Thyroid gland (tissue), 4 donors: ENCODE results near the gene ALKBH5. TPM values are rescaled to one million over a fixed set of nuclear protein-coding genes. Genes with fewer than 3 reads are reported as not detected.

Experiments
- DNase-seq, 2 donors: peaks; one replicate each; pipeline ENCODE4 v3.0.0-alpha.2; 2019
- H3K27ac ChIP-seq, 3 donors: fragments of 200-600 bp; sonication (generic); 1 replicate in 2 of 3; 2 replicates in 1 of 3; pipeline ENCODE4 v1.5.1; 2016 to 2019; ENCODE audit warnings: mild to moderate bottlenecking in 1 of 3, moderate library complexity in 1 of 3
- H3K27me3 ChIP-seq: fragments of 200-600 bp; sonication (generic); one replicate; pipeline ENCODE4 v1.5.1; 2019
- H3K36me3 ChIP-seq, 2 donors: fragments of 200-600 bp; sonication (generic); one replicate each; pipeline ENCODE4 v1.5.1; 2016 to 2019
- H3K4me1 ChIP-seq, 2 donors: fragments of 200-600 bp; sonication (generic); one replicate each; pipeline ENCODE4 v1.5.1; 2017 to 2019
- H3K4me3 ChIP-seq, 3 donors: fragments of 200-600 bp; sonication (generic); replicated peaks in 1 of 3; 1 replicate in 2 of 3; 2 replicates in 1 of 3; pipeline ENCODE4 v1.5.1; 2016; ENCODE audit warnings: mild to moderate bottlenecking in 1 of 3
- H3K9me3 ChIP-seq: fragments of 200-600 bp; sonication (generic); one replicate; pipeline ENCODE4 v1.5.1; 2017
- POLR2A ChIP-seq, 2 donors: fragments of 450-650 bp; IDR thresholded peaks; one replicate each; pipeline ENCODE4 v1.6.1; 2017; ENCODE audit warnings: antibody characterized with exemption in 2 of 2, mild to moderate bottlenecking in 2 of 2, moderate library complexity in 1 of 2
- WGBS, 2 donors: methylation state at CpG; one replicate each; pipeline ENCODE4 v1.1.5; 2017; 5-methylcytosine and 5-hydroxymethylcytosine counted together
- intact Hi-C: fragments of 100-400 bp; cut with DNase I; formaldehyde crosslinking; loops from one replicate; pipeline ENCODE4 v1.15.1; 2023
- total RNA-seq, 4 donors: library from RNA; depleted of rRNA; stranded (reverse); fragments of >200 nt; gene quantifications; one replicate each; pipeline ENCODE4 v1.2.3, GENCODE V29; 2016
- TF ChIP-seq, protein P1 (sequence below), 6 experiments: fragments of 200-600 bp in 3 of 6; fragments of 450-650 bp in 3 of 6; sonication (generic) in 3 of 6; IDR thresholded peaks; one replicate each; pipeline ENCODE4 v1.5.1; 2016 to 2019; ENCODE audit warnings: antibody characterized with exemption in 6 of 6, mild to moderate bottlenecking in 2 of 6, inconsistent platforms in 1 of 6, moderate library complexity in 1 of 6

ALKBH5 gene
- total RNA-seq, 4 donors from 2014 or later = 123 to 169 (median 159) TPM

DNA sequence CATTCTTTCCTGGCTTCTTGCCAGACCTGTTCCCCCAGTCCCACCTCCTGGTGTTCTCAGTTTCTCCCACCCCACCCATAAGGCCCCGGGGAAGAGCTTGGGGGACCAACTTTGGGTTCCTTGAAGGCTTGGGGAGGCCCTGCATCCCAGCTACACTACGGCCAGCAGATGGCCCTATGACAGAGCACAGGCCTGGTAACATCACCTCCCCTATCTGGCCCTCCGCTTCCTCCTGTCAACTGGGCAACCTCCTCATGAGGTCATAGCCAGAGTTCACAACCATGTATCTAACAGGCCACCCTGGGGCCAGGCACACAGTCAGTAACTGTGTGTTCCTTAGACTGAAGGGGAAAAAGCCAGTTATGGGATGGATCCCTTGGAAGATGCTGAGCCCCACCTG, 43.7 kb upstream of the ALKBH5 start:
- 54 to 65% methylated on average over 3 of the region's 3 CpGs for WGBS, 2 donors
- Histone ChIP-seq H3K27ac (no peak overlapping the region), H3K9me3 (no peaks in the 10 kb centered on the region), H3K27me3 (no peaks in the 10 kb centered on the region), H3K4me1 (no peaks in the 10 kb centered on the region), H3K4me3 (no peak overlapping the region), H3K36me3 (no peaks in the 10 kb centered on the region)
- intact Hi-C loops = loop anchor here (10.0 kb wide), 1 partner anchor 75 kb away; no protein-coding TSS in a partner anchor
- DNase-seq = no peak
- no peak for TF ChIP-seq POLR2A (IDR thresholded peaks at IDR 0.05)
- TF ChIP-seq, protein P1, sequence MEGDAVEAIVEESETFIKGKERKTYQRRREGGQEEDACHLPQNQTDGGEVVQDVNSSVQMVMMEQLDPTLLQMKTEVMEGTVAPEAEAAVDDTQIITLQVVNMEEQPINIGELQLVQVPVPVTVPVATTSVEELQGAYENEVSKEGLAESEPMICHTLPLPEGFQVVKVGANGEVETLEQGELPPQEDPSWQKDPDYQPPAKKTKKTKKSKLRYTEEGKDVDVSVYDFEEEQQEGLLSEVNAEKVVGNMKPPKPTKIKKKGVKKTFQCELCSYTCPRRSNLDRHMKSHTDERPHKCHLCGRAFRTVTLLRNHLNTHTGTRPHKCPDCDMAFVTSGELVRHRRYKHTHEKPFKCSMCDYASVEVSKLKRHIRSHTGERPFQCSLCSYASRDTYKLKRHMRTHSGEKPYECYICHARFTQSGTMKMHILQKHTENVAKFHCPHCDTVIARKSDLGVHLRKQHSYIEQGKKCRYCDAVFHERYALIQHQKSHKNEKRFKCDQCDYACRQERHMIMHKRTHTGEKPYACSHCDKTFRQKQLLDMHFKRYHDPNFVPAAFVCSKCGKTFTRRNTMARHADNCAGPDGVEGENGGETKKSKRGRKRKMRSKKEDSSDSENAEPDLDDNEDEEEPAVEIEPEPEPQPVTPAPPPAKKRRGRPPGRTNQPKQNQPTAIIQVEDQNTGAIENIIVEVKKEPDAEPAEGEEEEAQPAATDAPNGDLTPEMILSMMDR (IDR thresholded peaks at IDR 0.05) = no peak

DNA sequence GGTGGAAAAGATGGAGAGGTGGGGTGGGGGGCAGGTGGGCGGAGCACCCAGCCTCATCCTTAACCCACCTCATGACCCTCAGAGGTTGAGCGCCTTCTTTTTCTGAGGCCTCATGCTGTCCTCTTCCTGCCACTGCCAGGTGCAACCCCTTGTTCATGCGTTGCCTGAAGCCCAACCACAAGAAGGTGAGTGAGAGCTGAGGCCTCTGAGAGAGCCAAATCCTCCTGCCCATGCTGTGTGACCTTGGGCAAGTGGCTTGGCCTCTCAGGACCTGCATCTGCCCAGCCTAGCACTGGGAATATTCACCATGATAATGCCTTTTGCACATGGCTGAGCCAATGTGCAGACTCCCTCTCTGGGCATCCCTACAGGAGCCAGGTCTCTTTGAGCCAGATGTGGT, 43.0 kb upstream of the ALKBH5 start:
- 83 to 85% methylated on average over 2 to 3 of the region's 3 CpGs for WGBS, 2 donors
- Histone ChIP-seq H3K36me3 (no peaks in the 10 kb centered on the region), H3K4me1 (no peaks in the 10 kb centered on the region), H3K4me3 (no peak overlapping the region), H3K9me3 (no peaks in the 10 kb centered on the region), H3K27me3 (no peaks in the 10 kb centered on the region), H3K27ac (no peak overlapping the region)
- no peak for DNase-seq
- TF ChIP-seq, protein P1 (IDR thresholded peaks at IDR 0.05) = no peak
- no peak for TF ChIP-seq POLR2A (IDR thresholded peaks at IDR 0.05)
- intact Hi-C loops = loop anchor here (10.0 kb wide), 1 partner anchor 74 kb away; no protein-coding TSS in a partner anchor

DNA sequence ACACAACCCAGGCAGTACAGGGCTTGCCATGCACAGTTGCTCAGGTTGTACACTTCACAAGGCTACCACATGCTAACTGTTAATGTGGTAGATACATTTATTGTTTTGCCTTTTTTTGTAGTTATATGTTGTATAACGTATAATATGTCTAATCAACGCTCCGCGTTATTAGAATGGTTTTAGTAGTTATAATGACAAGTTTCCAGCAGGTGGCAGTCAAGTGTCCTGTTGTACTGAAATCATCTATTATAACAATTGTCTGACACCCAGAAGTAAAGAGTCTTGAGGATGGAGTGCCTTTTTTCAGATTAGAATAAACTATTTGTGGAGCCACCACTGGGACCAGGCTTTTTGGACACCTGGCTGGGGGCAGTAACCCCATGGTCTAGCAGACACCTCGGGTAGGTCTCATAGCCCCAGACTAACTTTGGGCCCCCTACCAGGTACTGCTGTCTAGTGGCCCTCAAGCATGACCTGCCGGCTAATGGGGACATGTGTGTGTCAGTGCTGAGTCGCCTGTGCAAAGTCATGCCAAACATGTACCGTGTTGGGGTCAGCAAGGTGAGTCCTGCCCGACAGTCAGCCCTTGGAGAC, 42.3 kb upstream of the ALKBH5 start:
- intact Hi-C loops = loop anchor here (10.0 kb wide), 1 partner anchor 73 kb away; no protein-coding TSS in a partner anchor
- H3K9me3 ChIP-seq = no peaks in the 10 kb centered on the region
- no peak for TF ChIP-seq POLR2A (IDR thresholded peaks at IDR 0.05)
- TF ChIP-seq, protein P1 (IDR thresholded peaks at IDR 0.05) = peak; percentile 43 to 65 (median 60)
- H3K36me3 ChIP-seq = no peaks in the 10 kb centered on the region
- H3K27me3 ChIP-seq = no peaks in the 10 kb centered on the region
- no peak overlapping the region for H3K27ac ChIP-seq
- no peaks in the 10 kb centered on the region for H3K4me1 ChIP-seq
- DNase-seq = peak in 1 of 2 donors; percentile 22
- no peak overlapping the region for H3K4me3 ChIP-seq
- WGBS, 2 donors = 11 to 20% methylated on average over 5 to 9 of the region's 9 CpGs

- TF ChIP-seq POLR2A (IDR thresholded peaks at IDR 0.05) = no peak
- TF ChIP-seq, protein P1 (IDR thresholded peaks at IDR 0.05) = no peak
- Histone ChIP-seq H3K9me3 (no peaks in the 10 kb centered on the region), H3K36me3 (no peaks in the 10 kb centered on the region), H3K27me3 (no peaks in the 10 kb centered on the region), H3K4me3 (no peak overlapping the region), H3K27ac (no peak overlapping the region), H3K4me1 (no peaks in the 10 kb centered on the region)
- 88 to 93% methylated on average over 3 of the region's 3 CpGs for WGBS, 2 donors
- DNase-seq = no peak
- intact Hi-C loops = loop anchor here (10.0 kb wide), 1 partner anchor 72 kb away; no protein-coding TSS in a partner anchor
Measured at GRCh38 chr17:18142417-18142816, 41.2 kb upstream of the ALKBH5 start.
